Liver (tissue), 9 donors: Measurements from ENCODE around the gene KCNQ1. TPM values are rescaled to one million over a fixed set of nuclear protein-coding genes. Genes with fewer than 3 reads are reported as not detected.

Experiments
- DNase-seq: peaks from one replicate; pipeline ENCODE4 v3.0.0-alpha.2; 2017; ENCODE audit warnings: low spot score
- H3K27ac ChIP-seq, 2 donors: one replicate each; pipeline ENCODE4 v1.7.0; 2013; ENCODE audit warnings: inconsistent platforms in 2 of 2, low read length in 2 of 2, control low read depth in 1 of 2, low read depth in 1 of 2, mild to moderate bottlenecking in 1 of 2
- H3K27me3 ChIP-seq, 4 donors: one replicate each; pipeline versions ENCODE4 v1.6.1 to v1.7.0; 2013; ENCODE audit warnings: low read length in 3 of 4, inconsistent platforms in 1 of 4, mild to moderate bottlenecking in 1 of 4, moderate library complexity in 1 of 4; ENCODE audit not compliant: control insufficient read depth in 4 of 4, insufficient read depth in 4 of 4
- H3K36me3 ChIP-seq, 4 donors: one replicate each; pipeline versions ENCODE4 v1.6.1 to v1.7.0; 2013; ENCODE audit warnings: low read length in 3 of 4, mild to moderate bottlenecking in 3 of 4, low read depth in 1 of 4, moderate library complexity in 1 of 4; ENCODE audit not compliant: control insufficient read depth in 4 of 4, insufficient read depth in 3 of 4
- H3K4me1 ChIP-seq, 4 donors: one replicate each; pipeline versions ENCODE4 v1.6.1 to v1.7.0; 2013; ENCODE audit warnings: low read length in 3 of 4, mild to moderate bottlenecking in 3 of 4, moderate library complexity in 1 of 4; ENCODE audit not compliant: control insufficient read depth in 4 of 4, insufficient read depth in 4 of 4
- H3K4me3 ChIP-seq, 3 donors: one replicate each; pipeline versions ENCODE4 v1.6.1 to v1.7.0; 2013; ENCODE audit warnings: low read length in 3 of 3, control low read depth in 1 of 3, low read depth in 1 of 3, mild to moderate bottlenecking in 1 of 3
- H3K9ac ChIP-seq, 2 donors: one replicate each; pipeline ENCODE4 v1.7.0; 2013; ENCODE audit warnings: low read length in 2 of 2, mild to moderate bottlenecking in 2 of 2, moderate library complexity in 2 of 2, control low read depth in 1 of 2, low read depth in 1 of 2
- H3K9me3 ChIP-seq, 4 donors: one replicate each; pipeline versions ENCODE4 v1.6.1 to v1.7.0; 2013; ENCODE audit warnings: low read length in 3 of 4; ENCODE audit not compliant: control insufficient read depth in 4 of 4
- EGR1 ChIP-seq, 2 donors: IDR thresholded peaks; 2 replicates each; pipeline ENCODE4 v1.6.1; 2016 to 2018; ENCODE audit warnings: antibody characterized with exemption in 2 of 2, low read depth in 2 of 2
- FOXA1 ChIP-seq: IDR thresholded peaks from 2 replicates; pipeline ENCODE4 v1.6.1; 2016; ENCODE audit warnings: antibody characterized with exemption
- FOXA2 ChIP-seq: IDR thresholded peaks from 2 replicates; pipeline ENCODE4 v1.6.1; 2016; ENCODE audit warnings: antibody characterized with exemption
- GABPA ChIP-seq, 2 donors: IDR thresholded peaks in 1 of 2; conservative IDR thresholded peaks in 1 of 2; 2 replicates each; pipeline ENCODE4 v1.6.1; 2016; ENCODE audit warnings: antibody characterized with exemption in 2 of 2, mild to moderate bottlenecking in 1 of 2, moderate library complexity in 1 of 2
- HNF4A ChIP-seq, 2 donors: conservative IDR thresholded peaks; 2 replicates each; pipeline ENCODE4 v1.6.1; 2016; ENCODE audit warnings: antibody characterized with exemption in 2 of 2, mild to moderate bottlenecking in 2 of 2
- HNF4G ChIP-seq: IDR thresholded peaks from 2 replicates; pipeline ENCODE4 v1.6.1; 2016; ENCODE audit warnings: antibody characterized with exemption
- JUND ChIP-seq, 2 donors: IDR thresholded peaks; 2 replicates each; pipeline ENCODE4 v1.6.1; 2016; ENCODE audit warnings: antibody characterized with exemption in 2 of 2
- NR2F2 ChIP-seq: IDR thresholded peaks from 2 replicates; pipeline ENCODE4 v1.6.1; 2016; ENCODE audit warnings: antibody characterized with exemption
- RAD21 ChIP-seq, 2 donors: IDR thresholded peaks; 2 replicates each; pipeline ENCODE4 v1.6.1; 2016; ENCODE audit warnings: antibody characterized with exemption in 2 of 2, mild to moderate bottlenecking in 2 of 2
- RXRA ChIP-seq, 2 donors: IDR thresholded peaks; 2 replicates each; pipeline ENCODE4 v1.6.1; 2017 to 2018; ENCODE audit warnings: antibody characterized with exemption in 2 of 2, mild to moderate bottlenecking in 1 of 2
- SP1 ChIP-seq: IDR thresholded peaks from 2 replicates; pipeline ENCODE4 v1.6.1; 2018; ENCODE audit warnings: antibody characterized with exemption, mild to moderate bottlenecking
- TAF1 ChIP-seq: conservative IDR thresholded peaks from 2 replicates; pipeline ENCODE4 v1.6.1; 2016; ENCODE audit warnings: antibody characterized with exemption, mild to moderate bottlenecking
- YY1 ChIP-seq: IDR thresholded peaks from 2 replicates; pipeline ENCODE4 v1.6.1; 2016; ENCODE audit warnings: antibody characterized with exemption, mild to moderate bottlenecking
- WGBS: extraction: QIAGEN DNeasy Blood & Tissue Kit; methylation state at CpG from one replicate; pipeline ENCODE4 v1.1.7; 2013; 5-methylcytosine and 5-hydroxymethylcytosine counted together
- polyA plus RNA-seq, 2 donors: library from polyadenylated mRNA; stranded (reverse) in 1 of 2; unstranded in 1 of 2; fragments of 200-250 nt in 1 of 2; fragments of >200 nt in 1 of 2; fragmentation: Nextera tagmentation in 1 of 2; extraction: Ambion mirVana in 1 of 2; gene quantifications; one replicate each; pipeline versions ENCODE4 v1.2.1 to v1.2.3, GENCODE V29; 2013 to 2015
- total RNA-seq, 2 donors: library from RNA; depleted of rRNA; stranded (reverse); fragments of >200 nt; gene quantifications; one replicate each; pipeline ENCODE4 v1.2.3, GENCODE V29; 2014
- TF ChIP-seq, protein P1 (sequence below): IDR thresholded peaks from 2 replicates; pipeline ENCODE4 v1.6.1; 2016; ENCODE audit warnings: antibody characterized with exemption, mild to moderate bottlenecking
- TF ChIP-seq, protein P2 (sequence below): IDR thresholded peaks from 2 replicates; pipeline ENCODE4 v1.6.1; 2016; ENCODE audit warnings: antibody characterized with exemption
- TF ChIP-seq, protein P3 (sequence below): IDR thresholded peaks from 2 replicates; pipeline ENCODE4 v1.6.1; 2016; ENCODE audit warnings: antibody characterized with exemption
- donor health status: healthy.
- donor health status: healthy.
- donor health status: healthy.
- donor health status: healthy.
- donor health status: healthy.

Gene KCNQ1
- total and polyA plus RNA-seq, 4 donors: 0.31 to 2.2 (median 1.5) TPM

DNA sequence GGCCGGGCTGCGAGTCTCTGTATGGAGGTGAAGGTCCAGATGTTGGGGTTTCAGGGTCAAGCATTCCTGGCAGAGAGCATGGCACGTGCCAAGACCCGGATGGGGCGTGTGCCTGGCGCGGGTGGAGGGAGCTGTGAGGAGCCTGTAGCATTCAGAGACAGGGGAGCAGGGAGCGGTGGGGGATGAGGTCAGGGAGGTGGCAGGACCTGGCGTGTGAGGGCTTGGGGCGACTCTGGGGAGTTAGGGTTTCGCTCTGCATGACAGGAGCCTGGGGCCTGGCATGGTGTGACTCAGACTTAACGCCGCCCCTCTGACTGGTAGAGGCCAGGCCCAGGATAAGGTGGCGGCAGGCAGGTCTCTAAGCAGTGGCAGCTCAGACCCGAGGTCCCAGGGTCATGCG lies 103.0 kb downstream of the KCNQ1 start:
- no peak for DNase-seq
- Histone ChIP-seq H3K4me3 (no peak overlapping the region), H3K9me3 (no peaks in the 10 kb centered on the region), H3K9ac (no peak overlapping the region), H3K27me3 (no peaks in the 10 kb centered on the region), H3K27ac (no peak overlapping the region), H3K4me1 (peaks cover 0 to 7% (median 0%) of the 10 kb centered on the region in 4 donors), H3K36me3 (no peaks in the 10 kb centered on the region)
- TF ChIP-seq GABPA (IDR thresholded peaks at IDR 0.05 in 1 of 2, conservative IDR thresholded peaks at IDR 0.05 in 1 of 2): no peak
- 91% methylated on average over 16 of the region's 16 CpGs for WGBS

DNA sequence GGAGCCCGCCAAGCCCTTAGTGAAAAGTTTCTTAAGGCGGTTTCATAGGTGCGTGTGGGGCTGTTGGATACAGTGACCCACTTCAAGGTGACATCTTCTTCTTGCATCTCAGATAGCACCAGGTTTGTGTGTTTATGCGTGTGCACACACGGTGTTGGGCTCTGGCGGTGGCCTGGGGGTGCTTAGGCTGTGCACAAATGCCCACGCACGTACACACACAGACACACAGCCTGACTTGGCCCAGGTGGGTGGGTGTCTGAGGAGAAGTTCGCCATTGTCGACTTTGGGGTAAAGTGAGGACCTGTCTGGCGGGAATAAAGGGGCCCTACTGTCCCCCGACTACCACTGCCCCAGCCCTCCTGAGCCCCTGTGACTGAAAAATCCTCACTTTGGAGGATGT lies 103.8 kb downstream of the KCNQ1 start:
- 97% methylated on average over 12 of the region's 12 CpGs for WGBS
- Histone ChIP-seq H3K9ac (no peak overlapping the region), H3K9me3 (no peaks in the 10 kb centered on the region), H3K36me3 (no peaks in the 10 kb centered on the region), H3K4me3 (no peak overlapping the region), H3K27me3 (no peaks in the 10 kb centered on the region), H3K27ac (no peak overlapping the region), H3K4me1 (peaks cover 0 to 8% (median 0%) of the 10 kb centered on the region in 4 donors)
- TF ChIP-seq FOXA2 (no peak), HNF4G (no peak), YY1 (no peak), EGR1 (IDR thresholded peaks at IDR 0.05; ENCODE audit: low read depth in 2 of 2) (no peak), RAD21 (IDR thresholded peaks at IDR 0.05) (no peak)
- TF ChIP-seq, protein P1, sequence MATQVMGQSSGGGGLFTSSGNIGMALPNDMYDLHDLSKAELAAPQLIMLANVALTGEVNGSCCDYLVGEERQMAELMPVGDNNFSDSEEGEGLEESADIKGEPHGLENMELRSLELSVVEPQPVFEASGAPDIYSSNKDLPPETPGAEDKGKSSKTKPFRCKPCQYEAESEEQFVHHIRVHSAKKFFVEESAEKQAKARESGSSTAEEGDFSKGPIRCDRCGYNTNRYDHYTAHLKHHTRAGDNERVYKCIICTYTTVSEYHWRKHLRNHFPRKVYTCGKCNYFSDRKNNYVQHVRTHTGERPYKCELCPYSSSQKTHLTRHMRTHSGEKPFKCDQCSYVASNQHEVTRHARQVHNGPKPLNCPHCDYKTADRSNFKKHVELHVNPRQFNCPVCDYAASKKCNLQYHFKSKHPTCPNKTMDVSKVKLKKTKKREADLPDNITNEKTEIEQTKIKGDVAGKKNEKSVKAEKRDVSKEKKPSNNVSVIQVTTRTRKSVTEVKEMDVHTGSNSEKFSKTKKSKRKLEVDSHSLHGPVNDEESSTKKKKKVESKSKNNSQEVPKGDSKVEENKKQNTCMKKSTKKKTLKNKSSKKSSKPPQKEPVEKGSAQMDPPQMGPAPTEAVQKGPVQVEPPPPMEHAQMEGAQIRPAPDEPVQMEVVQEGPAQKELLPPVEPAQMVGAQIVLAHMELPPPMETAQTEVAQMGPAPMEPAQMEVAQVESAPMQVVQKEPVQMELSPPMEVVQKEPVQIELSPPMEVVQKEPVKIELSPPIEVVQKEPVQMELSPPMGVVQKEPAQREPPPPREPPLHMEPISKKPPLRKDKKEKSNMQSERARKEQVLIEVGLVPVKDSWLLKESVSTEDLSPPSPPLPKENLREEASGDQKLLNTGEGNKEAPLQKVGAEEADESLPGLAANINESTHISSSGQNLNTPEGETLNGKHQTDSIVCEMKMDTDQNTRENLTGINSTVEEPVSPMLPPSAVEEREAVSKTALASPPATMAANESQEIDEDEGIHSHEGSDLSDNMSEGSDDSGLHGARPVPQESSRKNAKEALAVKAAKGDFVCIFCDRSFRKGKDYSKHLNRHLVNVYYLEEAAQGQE: no peak
- TF ChIP-seq, protein P2, sequence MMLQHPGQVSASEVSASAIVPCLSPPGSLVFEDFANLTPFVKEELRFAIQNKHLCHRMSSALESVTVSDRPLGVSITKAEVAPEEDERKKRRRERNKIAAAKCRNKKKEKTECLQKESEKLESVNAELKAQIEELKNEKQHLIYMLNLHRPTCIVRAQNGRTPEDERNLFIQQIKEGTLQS: no peak
- no peak for DNase-seq

DNA sequence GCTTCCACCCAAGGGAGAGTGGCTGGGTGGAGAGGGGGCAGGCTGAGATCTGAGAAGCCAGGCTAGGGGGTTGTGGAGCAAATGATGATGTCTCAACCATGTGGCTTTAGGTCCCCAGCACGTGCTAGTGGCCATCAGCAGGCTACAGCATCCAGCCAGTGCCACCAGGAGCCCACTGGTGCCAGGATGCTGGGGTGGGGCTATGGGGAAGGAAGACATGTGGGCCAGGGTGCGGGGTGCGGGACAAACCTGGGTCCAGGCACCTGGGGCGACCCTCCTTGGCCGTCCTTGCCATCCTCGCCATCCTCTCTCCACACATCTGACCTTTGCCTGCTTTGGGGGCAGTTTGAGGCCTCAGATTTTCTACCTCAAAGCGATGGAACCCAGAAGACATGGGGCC lies 104.3 kb downstream of the KCNQ1 start:
- Histone ChIP-seq H3K27ac (no peak overlapping the region), H3K27me3 (no peaks in the 10 kb centered on the region), H3K4me1 (peaks cover 0 to 10% (median 0%) of the 10 kb centered on the region in 4 donors), H3K9ac (no peak overlapping the region), H3K36me3 (no peaks in the 10 kb centered on the region), H3K9me3 (no peaks in the 10 kb centered on the region), H3K4me3 (no peak overlapping the region)
- whole genome bisulfite sequencing: 94% methylated on average over 7 of the region's 7 CpGs
- TF ChIP-seq RXRA (IDR thresholded peaks at IDR 0.05): no peak
- no peak for TF ChIP-seq EGR1 (IDR thresholded peaks at IDR 0.05; ENCODE audit: low read depth in 2 of 2)
- TF ChIP-seq HNF4A (conservative IDR thresholded peaks at IDR 0.05): no peak
- DNase-seq: no peak

DNA sequence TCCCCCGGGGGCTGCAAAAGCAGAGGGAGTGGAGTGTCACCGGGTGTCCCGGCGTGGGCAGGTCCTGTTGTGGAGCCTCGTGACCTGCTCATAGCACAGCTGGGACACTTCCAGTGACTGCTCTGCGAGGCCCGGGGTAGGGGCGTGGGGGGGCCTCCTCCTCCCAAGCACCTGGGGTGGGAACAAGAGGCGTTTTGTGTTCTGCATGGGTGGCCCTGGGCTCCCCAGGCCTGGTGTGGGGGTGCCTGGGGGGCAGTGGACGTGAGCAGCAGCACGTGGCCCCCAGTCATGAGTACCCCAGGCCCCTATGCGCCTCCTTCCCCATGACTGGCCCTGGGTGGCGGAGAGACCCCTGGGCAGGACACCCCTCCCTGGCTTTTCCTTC lies 104.7 kb downstream of the KCNQ1 start:
- no peaks in the 10 kb centered on the region for H3K27me3 ChIP-seq
- H3K4me3 ChIP-seq: no peak overlapping the region
- no peaks in the 10 kb centered on the region for H3K9me3 ChIP-seq
- no peak overlapping the region for H3K9ac ChIP-seq
- H3K36me3 ChIP-seq: no peaks in the 10 kb centered on the region
- WGBS: 91% methylated on average over 13 of the region's 13 CpGs
- peaks cover 0 to 14% (median 0%) of the 10 kb centered on the region in 4 donors for H3K4me1 ChIP-seq
- DNase-seq: no peak
- TF ChIP-seq HNF4A (conservative IDR thresholded peaks at IDR 0.05): no peak
- no peak for TF ChIP-seq YY1
- no peak for TF ChIP-seq HNF4G
- no peak for TF ChIP-seq EGR1 (IDR thresholded peaks at IDR 0.05; ENCODE audit: low read depth in 2 of 2)
- TF ChIP-seq SP1: no peak
- TF ChIP-seq, protein P1: no peak
- TF ChIP-seq RAD21 (IDR thresholded peaks at IDR 0.05): no peak
- no peak for TF ChIP-seq GABPA (IDR thresholded peaks at IDR 0.05 in 1 of 2, conservative IDR thresholded peaks at IDR 0.05 in 1 of 2)
- TF ChIP-seq, protein P2: no peak
- no peak for TF ChIP-seq JUND (IDR thresholded peaks at IDR 0.05)
- no peak for TF ChIP-seq FOXA1
- TF ChIP-seq, protein P3, sequence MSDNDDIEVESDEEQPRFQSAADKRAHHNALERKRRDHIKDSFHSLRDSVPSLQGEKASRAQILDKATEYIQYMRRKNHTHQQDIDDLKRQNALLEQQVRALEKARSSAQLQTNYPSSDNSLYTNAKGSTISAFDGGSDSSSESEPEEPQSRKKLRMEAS: no peak
- no peak for TF ChIP-seq RXRA (IDR thresholded peaks at IDR 0.05)
- TF ChIP-seq TAF1: no peak
- no peak for TF ChIP-seq NR2F2
- H3K27ac ChIP-seq: no peak overlapping the region
